Measurements from ENCODE around the gene PHRF1. TPM values are rescaled to one million over a fixed set of nuclear protein-coding genes. Genes with fewer than 3 reads are reported as not detected.
A peak's percentile ranks its signal among the peaks of the same experiment; 100 is the strongest.

The PHRF1 gene
- total and polyA plus RNA-seq, 7 donors, result 6.6 to 29.3 (median 16.1) TPM

- peak; percentile 74 for DNase-seq
- TF ChIP-seq POLR2A (IDR thresholded peaks at IDR 0.05) (no peak), POLR2AphosphoS5 (IDR thresholded peaks at IDR 0.05) (no peak), CTCF (IDR thresholded peaks at IDR 0.05) (no peak), EP300 (IDR thresholded peaks at IDR 0.05) (no peak)
- peak overlapping the region in 3 of 4 donors; percentile 61 to 71 (median 62) for H3K4me3 ChIP-seq
- no peaks in the 10 kb centered on the region for H3K9me3 ChIP-seq
- intact Hi-C loops (cut with DNase I), result loop anchor here (5.0 kb wide), 1 partner anchor 39 kb away; the partner anchor contains the start of gene PHRF1
- peaks cover 0 to 33% (median 27%) of the 10 kb centered on the region in 4 donors for H3K4me1 ChIP-seq
- H3K27me3 ChIP-seq, result no peaks in the 10 kb centered on the region
- peak overlapping the region; percentile 82 to 95 (median 87) for H3K27ac ChIP-seq
- H3K36me3 ChIP-seq, result peaks cover 6 to 34% (median 16%) of the 10 kb centered on the region in 4 donors
- 73 to 76% methylated on average over 39 of the region's 39 CpGs for WGBS, 2 donors
Observed at GRCh38 chr11:616320-617198, 40.3 kb downstream of the PHRF1 start.

- TF ChIP-seq POLR2AphosphoS5 (IDR thresholded peaks at IDR 0.05) (no peak), EP300 (IDR thresholded peaks at IDR 0.05) (no peak), POLR2A (IDR thresholded peaks at IDR 0.05) (no peak), CTCF (IDR thresholded peaks at IDR 0.05) (no peak)
- Histone ChIP-seq H3K4me3 (no peak overlapping the region), H3K9me3 (no peaks in the 10 kb centered on the region), H3K27me3 (no peaks in the 10 kb centered on the region), H3K27ac (no peak overlapping the region), H3K4me1 (peaks cover 0 to 33% (median 27%) of the 10 kb centered on the region in 4 donors), H3K36me3 (peaks cover 5 to 27% (median 10%) of the 10 kb centered on the region in 4 donors)
- peak; percentile 71 for DNase-seq
- intact Hi-C loops (cut with DNase I), result loop anchor here (5.0 kb wide), 1 partner anchor 40 kb away; the partner anchor contains the start of gene PHRF1
- 92 to 93% methylated on average over 57 of the region's 57 CpGs for WGBS, 2 donors
Observed at GRCh38 chr11:617199-617911, 41.1 kb downstream of the PHRF1 start.

DNA sequence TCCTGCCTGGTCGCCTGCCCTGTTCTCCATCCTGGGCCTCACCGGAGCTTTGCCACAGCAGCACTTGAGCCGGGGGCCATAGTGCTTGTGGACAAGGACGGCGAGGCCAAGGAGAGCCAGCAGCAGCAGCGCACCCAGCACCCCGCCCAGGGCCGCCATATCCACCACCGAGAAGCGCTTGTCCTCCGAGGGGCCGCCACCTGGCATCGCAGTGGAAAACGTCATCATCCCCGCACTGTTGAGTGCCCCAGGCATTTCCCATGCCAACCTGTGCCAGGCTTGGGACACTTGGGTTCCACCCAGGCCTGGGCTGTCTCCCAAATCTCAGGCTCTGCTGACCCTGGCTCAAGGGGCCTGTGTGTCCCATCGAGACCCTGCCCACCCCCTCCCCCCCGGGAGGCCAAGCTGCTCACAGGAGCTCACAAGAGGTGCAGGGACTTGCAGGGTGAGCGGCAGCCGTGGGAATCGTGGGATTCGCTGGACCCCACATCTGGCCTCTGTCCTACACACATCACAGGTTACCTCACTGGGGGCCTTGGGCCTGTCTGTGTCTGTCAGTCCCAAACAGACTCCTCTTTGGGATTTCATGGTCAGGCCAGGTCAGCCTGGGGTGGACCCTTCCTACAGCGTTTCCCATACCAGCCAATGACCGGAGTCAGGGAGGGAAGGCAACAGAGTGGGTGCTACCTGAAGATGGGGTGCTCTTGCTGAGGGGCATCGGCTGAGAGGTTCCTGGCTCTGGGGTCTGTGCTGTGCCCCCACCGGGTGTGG lies 41.8 kb downstream of the PHRF1 start:
- peak; percentile 63 for DNase-seq
- TF ChIP-seq CTCF (IDR thresholded peaks at IDR 0.05), result no peak
- TF ChIP-seq EP300 (IDR thresholded peaks at IDR 0.05), result no peak
- no peak for TF ChIP-seq POLR2AphosphoS5 (IDR thresholded peaks at IDR 0.05)
- TF ChIP-seq POLR2A (IDR thresholded peaks at IDR 0.05), result no peak
- peaks cover 0 to 28% (median 25%) of the 10 kb centered on the region in 4 donors for H3K4me1 ChIP-seq
- H3K27me3 ChIP-seq, result peaks cover 0 to 1% (median 0%) of the 10 kb centered on the region in 3 donors
- H3K9me3 ChIP-seq, result no peaks in the 10 kb centered on the region
- H3K4me3 ChIP-seq, result no peak overlapping the region
- WGBS, 2 donors, result 91 to 94% methylated on average over 25 of the region's 25 CpGs
- intact Hi-C loops (cut with DNase I), result loop anchor here (5.0 kb wide), 1 partner anchor 41 kb away; the partner anchor contains the start of gene PHRF1
- no peak overlapping the region for H3K27ac ChIP-seq
- H3K36me3 ChIP-seq, result peaks cover 2 to 27% (median 6%) of the 10 kb centered on the region in 4 donors
